Activated CD4-positive, alpha-beta T cell treated with anti-CD3 and anti-CD28 coated beads for 36 hours (primary cell): ENCODE results near the gene CTDSPL. TPM values are rescaled to one million over a fixed set of nuclear protein-coding genes. Genes with fewer than 3 reads are reported as not detected.

Experiments used
- ATAC-seq: fragments of 200-7000 bp; cut with Tn5 transposase; one replicate; pipeline ENCODE4 v1.10.0; 2021; ENCODE audit warnings: mild to moderate bottlenecking, moderate library complexity
- CTCF ChIA-PET: fragments of 350-600 bp; sonication (Branson Sonifier 250); formaldehyde crosslinking; loops from one replicate; lab custom pipeline; 2021; ENCODE audit warnings: antibody characterized with exemption; lab: Charles Lee
- POLR2A ChIA-PET: fragments of 350-600 bp; sonication (Branson Sonifier 250); formaldehyde crosslinking; loops from one replicate; lab custom pipeline; 2021; ENCODE audit warnings: antibody characterized with exemption, inconsistent platforms; lab: Charles Lee
- DNase-seq: peaks from one replicate; pipeline ENCODE4 v3.0.0-alpha.2; 2020
- H3K27ac Mint-ChIP-seq: one replicate; pipeline ENCODE4 v1.8.0; 2021; ENCODE audit warnings: mixed read lengths
- H3K27me3 Mint-ChIP-seq: one replicate; pipeline ENCODE4 v1.8.0; 2021; ENCODE audit warnings: mixed read lengths
- H3K36me3 Mint-ChIP-seq: one replicate; pipeline ENCODE4 v1.8.0; 2021; ENCODE audit warnings: low read depth, mixed read lengths
- H3K4me1 Mint-ChIP-seq: one replicate; pipeline ENCODE4 v1.8.0; 2021; ENCODE audit warnings: mixed read lengths
- H3K4me3 Mint-ChIP-seq: one replicate; pipeline ENCODE4 v1.8.0; 2021; ENCODE audit warnings: mild to moderate bottlenecking, moderate library complexity, mixed read lengths
- H3K9me3 Mint-ChIP-seq: one replicate; pipeline ENCODE4 v1.8.0; 2021; ENCODE audit warnings: low read depth, mixed read lengths
- intact Hi-C, 2 experiments: fragments of 100-400 bp; cut with DNase I in 1 of 2; cut with micrococcal nuclease in 1 of 2; formaldehyde crosslinking; loops; one replicate each; pipeline versions ENCODE4 v1.14.2 to v1.15.1; 2022 to 2024; cut with DNase I, micrococcal nuclease
- total RNA-seq, 2 experiments: library from RNA; stranded (reverse); gene quantifications; one replicate each; pipeline ENCODE4 v1.2.3, GENCODE V29; 2021

Gene CTDSPL
- total RNA-seq, 2 experiments from 2014 or later, result 3.9 to 5.3 TPM

- ChIA-PET CTCF (interaction anchor here (1.6 kb wide), 1 partner anchor 17 kb away, joined by 4 read pairs; no protein-coding TSS in a partner anchor), POLR2A (interaction anchor here (1.3 kb wide), 1 partner anchor 145 kb away, joined by 5 read pairs; the partner anchor contains the start of gene ACAA1)
- H3K9me3 Mint-ChIP-seq, result no peaks in the 10 kb centered on the region
- DNase-seq (no peak), ATAC-seq (no peak)
- H3K27me3 Mint-ChIP-seq, result no peaks in the 10 kb centered on the region
- peaks cover 14% of the 10 kb centered on the region for H3K36me3 Mint-ChIP-seq
- intact Hi-C loops, result no loop called here
- H3K4me3 Mint-ChIP-seq, result no peak overlapping the region
- peaks cover 34% of the 10 kb centered on the region for H3K4me1 Mint-ChIP-seq
- H3K27ac Mint-ChIP-seq, result no peak overlapping the region
Measured at GRCh38 chr3:37991823-37992222, 130.1 kb downstream of the CTDSPL start.

- ATAC-seq (no peak), DNase-seq (no peak)
- Mint-ChIP-seq H3K4me1 (peaks cover 36% of the 10 kb centered on the region), H3K4me3 (no peak overlapping the region), H3K27me3 (no peaks in the 10 kb centered on the region), H3K36me3 (peaks cover 16% of the 10 kb centered on the region), H3K27ac (no peak overlapping the region), H3K9me3 (no peaks in the 10 kb centered on the region)
- CTCF ChIA-PET, result interaction anchor here (1.2 to 1.6 kb wide), 2 partner anchors 9 to 17 kb away, joined by 3 to 4 read pairs; no protein-coding TSS in a partner anchor
- intact Hi-C loops, result no loop called here
- POLR2A ChIA-PET, result interaction anchor here (1.3 kb wide), 1 partner anchor 144 kb away, joined by 5 read pairs; the partner anchor contains the start of gene ACAA1
Measured at GRCh38 chr3:37992271-37993066, 130.8 kb downstream of the CTDSPL start.

DNA sequence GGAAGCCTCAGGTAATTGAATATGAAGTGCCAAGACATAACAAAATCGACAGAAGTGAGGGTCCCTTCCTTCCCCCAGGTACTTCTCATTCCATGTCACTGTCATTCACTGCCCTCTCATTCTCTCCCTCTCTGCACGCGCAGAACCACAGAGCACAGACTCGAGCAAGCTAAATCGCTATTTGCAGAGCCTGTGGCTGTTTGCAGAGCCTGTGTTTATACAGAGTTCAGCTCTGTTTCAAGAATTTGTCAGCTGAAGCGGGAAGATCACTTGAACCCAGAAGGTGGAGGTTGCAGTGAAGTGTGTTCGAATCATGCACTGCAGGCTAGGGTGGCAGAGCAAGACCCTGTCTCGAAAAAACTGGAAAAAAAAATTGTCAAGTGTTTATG is 131.4 kb downstream of the CTDSPL start:
- no peak for DNase-seq
- no peak for ATAC-seq
- Mint-ChIP-seq H3K27me3 (no peaks in the 10 kb centered on the region), H3K4me3 (no peak overlapping the region), H3K4me1 (peaks cover 36% of the 10 kb centered on the region), H3K9me3 (no peaks in the 10 kb centered on the region), H3K27ac (no peak overlapping the region), H3K36me3 (peaks cover 16% of the 10 kb centered on the region)
- ChIA-PET POLR2A (interaction anchor here (1.3 kb wide), 1 partner anchor 144 kb away, joined by 5 read pairs; the partner anchor contains the start of gene ACAA1), CTCF (interaction anchor here (1.2 to 1.6 kb wide), 2 partner anchors 9 to 18 kb away, joined by 3 to 4 read pairs; no protein-coding TSS in a partner anchor)
- intact Hi-C loops, result no loop called here

DNA sequence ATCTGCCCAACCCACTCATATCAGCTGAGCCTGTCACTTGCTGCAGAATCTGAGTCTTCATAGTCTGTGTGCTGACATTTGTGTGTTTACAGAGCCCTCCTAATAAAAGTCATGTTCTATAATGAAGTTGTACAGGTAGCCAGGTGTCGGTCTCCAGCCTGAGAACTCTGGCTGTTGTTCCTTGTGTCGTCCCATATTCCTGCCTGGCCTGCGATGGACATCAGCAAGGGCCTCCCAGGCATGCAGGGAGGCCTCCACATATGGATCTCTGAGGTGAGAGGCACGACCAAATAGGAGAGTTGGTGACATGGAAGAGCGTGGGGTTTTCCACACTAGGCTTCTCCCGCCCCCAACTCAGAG is 131.8 kb downstream of the CTDSPL start:
- POLR2A ChIA-PET, result no interaction called here
- H3K27me3 Mint-ChIP-seq, result no peaks in the 10 kb centered on the region

GRCh38 chr3:37993820-37994638 is 132.3 kb downstream of the CTDSPL start:
- Mint-ChIP-seq H3K36me3 (peaks cover 16% of the 10 kb centered on the region), H3K4me1 (peaks cover 42% of the 10 kb centered on the region), H3K27ac (peak overlapping the region; percentile 96), H3K4me3 (peak overlapping the region; percentile 91), H3K9me3 (no peaks in the 10 kb centered on the region), H3K27me3 (no peaks in the 10 kb centered on the region)
- CTCF ChIA-PET, result interaction anchor here (0.7 to 1.0 kb wide), 2 partner anchors 19 to 155 kb away, joined by 3 to 4 read pairs; no protein-coding TSS in a partner anchor
- intact Hi-C loops, result loop anchor here (1.0 to 2.0 kb wide), 4 partner anchors 44 to 171 kb away; partner anchors contain the start of genes ACAA1 (in 2 of the 2) and OXSR1 (in 1 of the 2)
- peak; percentile 64 for ATAC-seq
- POLR2A ChIA-PET, result no interaction called here
- peak; percentile 86 for DNase-seq

More for the DNA sequence above, 131.8 kb downstream of the CTDSPL start:
- DNase-seq (no peak), ATAC-seq (no peak)
- peaks cover 16% of the 10 kb centered on the region for H3K36me3 Mint-ChIP-seq
- peak overlapping the region; percentile 96 for H3K27ac Mint-ChIP-seq
- H3K4me1 Mint-ChIP-seq, result peaks cover 38% of the 10 kb centered on the region
- H3K4me3 Mint-ChIP-seq, result peak overlapping the region; percentile 91
- CTCF ChIA-PET, result interaction anchor here (1.2 to 1.6 kb wide), 2 partner anchors 10 to 18 kb away, joined by 3 to 4 read pairs; no protein-coding TSS in a partner anchor
- intact Hi-C loops, result no loop called here
- H3K9me3 Mint-ChIP-seq, result no peaks in the 10 kb centered on the region

DNA sequence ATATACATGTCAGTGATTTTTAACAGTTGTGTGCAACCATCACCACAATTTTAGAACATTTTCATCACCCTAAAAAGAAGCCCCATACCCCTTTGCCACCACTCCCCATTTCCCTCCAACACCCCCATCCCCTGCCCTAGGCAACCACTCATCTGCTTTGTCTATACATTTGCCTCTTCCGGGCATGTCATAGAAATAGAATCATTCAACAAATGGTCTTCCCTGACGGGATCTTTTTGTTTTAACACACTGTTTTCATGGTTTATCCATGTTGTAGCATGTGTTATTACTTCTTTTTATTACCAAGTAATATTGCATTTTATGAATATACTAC is 132.9 kb downstream of the CTDSPL start:
- Mint-ChIP-seq H3K9me3 (no peaks in the 10 kb centered on the region), H3K27me3 (no peaks in the 10 kb centered on the region), H3K4me1 (peaks cover 48% of the 10 kb centered on the region), H3K36me3 (peaks cover 18% of the 10 kb centered on the region), H3K27ac (peak overlapping the region; percentile 96), H3K4me3 (peak overlapping the region; percentile 91)
- intact Hi-C loops, result loop anchor here (1.0 to 2.0 kb wide), 4 partner anchors 44 to 171 kb away; partner anchors contain the start of genes ACAA1 (in 2 of the 2) and OXSR1 (in 1 of the 2)
- DNase-seq (no peak), ATAC-seq (peak; percentile 11)
- CTCF ChIA-PET, result interaction anchor here (0.7 to 1.0 kb wide), 2 partner anchors 20 to 155 kb away, joined by 3 to 4 read pairs; no protein-coding TSS in a partner anchor
- POLR2A ChIA-PET, result no interaction called here

GRCh38 chr3:37995652-37996641 is 134.3 kb downstream of the CTDSPL start:
- ATAC-seq (no peak), DNase-seq (no peak)
- Mint-ChIP-seq H3K9me3 (no peaks in the 10 kb centered on the region), H3K36me3 (peaks cover 20% of the 10 kb centered on the region), H3K4me1 (peaks cover 49% of the 10 kb centered on the region), H3K27ac (peak overlapping the region; percentile 96), H3K27me3 (no peaks in the 10 kb centered on the region), H3K4me3 (peak overlapping the region; percentile 91)
- intact Hi-C loops, result loop anchor here in 1 of 2 experiments (2.0 kb wide), 1 partner anchor 141 kb away; the partner anchor contains the start of gene ACAA1
- ChIA-PET CTCF (interaction anchor here (0.6 to 3.0 kb wide), 18 partner anchors 7 to 169 kb away, joined by 3 to 18 read pairs (median 3); partner anchors contain the start of genes ACAA1 and OXSR1), POLR2A (interaction anchor here (0.6 to 1.0 kb wide), 2 partner anchors 30 to 169 kb away, joined by 3 to 4 read pairs; partner anchors contain the start of gene OXSR1)

DNA sequence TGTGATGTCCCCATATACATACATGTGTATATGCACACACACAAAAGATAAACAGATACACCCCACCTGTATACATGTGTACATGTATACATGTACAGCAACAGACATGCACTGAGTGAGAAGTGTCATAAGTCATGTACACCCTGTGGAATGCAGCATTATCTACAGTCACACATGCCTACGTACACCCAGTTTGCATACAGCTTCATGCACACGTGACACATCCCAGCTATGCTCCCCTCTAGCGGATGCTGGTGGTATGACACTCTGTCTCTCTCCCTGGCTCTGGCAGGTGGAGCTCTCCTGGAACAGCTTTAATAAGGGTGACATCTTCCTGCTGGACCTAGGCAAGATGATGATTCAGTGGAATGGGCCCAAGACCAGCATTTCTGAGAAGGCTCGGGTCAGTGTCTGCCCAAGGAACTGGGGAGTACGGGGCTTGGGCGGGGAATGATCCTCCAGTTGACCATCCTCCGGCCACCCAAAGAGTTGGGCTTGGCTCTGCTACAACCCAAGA is 135.2 kb downstream of the CTDSPL start:
- peaks cover 22% of the 10 kb centered on the region for H3K36me3 Mint-ChIP-seq
- H3K4me1 Mint-ChIP-seq, result peaks cover 49% of the 10 kb centered on the region
- POLR2A ChIA-PET, result interaction anchor here (1.0 kb wide), 1 partner anchor 168 kb away, joined by 4 read pairs; the partner anchor contains the start of gene OXSR1
- DNase-seq (peak; percentile 92), ATAC-seq (peak; percentile 57)
- H3K4me3 Mint-ChIP-seq, result no peak overlapping the region
- CTCF ChIA-PET, result interaction anchor here (0.7 to 3.0 kb wide), 17 partner anchors 8 to 168 kb away, joined by 3 to 18 read pairs (median 3); partner anchors contain the start of genes ACAA1 and OXSR1
- H3K27ac Mint-ChIP-seq, result peak overlapping the region; percentile 96
- no peaks in the 10 kb centered on the region for H3K9me3 Mint-ChIP-seq
- no peaks in the 10 kb centered on the region for H3K27me3 Mint-ChIP-seq
- intact Hi-C loops, result loop anchor here in 1 of 2 experiments (1.0 kb wide), 1 partner anchor 23 kb away; no protein-coding TSS in a partner anchor

- intact Hi-C loops, result loop anchor here in 1 of 2 experiments (1.0 kb wide), 1 partner anchor 23 kb away; no protein-coding TSS in a partner anchor
- POLR2A ChIA-PET, result interaction anchor here (1.0 to 1.3 kb wide), 2 partner anchors 25 to 167 kb away, joined by 3 to 4 read pairs; partner anchors contain the start of gene OXSR1
- peaks cover 49% of the 10 kb centered on the region for H3K4me1 Mint-ChIP-seq
Measured at GRCh38 chr3:37997342-37997741, 135.7 kb downstream of the CTDSPL start.

More at GRCh38 chr3:37997342-37997741, 135.7 kb downstream of the CTDSPL start:
- DNase-seq (no peak), ATAC-seq (no peak)
- Mint-ChIP-seq H3K36me3 (peaks cover 25% of the 10 kb centered on the region), H3K27me3 (no peaks in the 10 kb centered on the region), H3K27ac (peak overlapping the region; percentile 96), H3K9me3 (no peaks in the 10 kb centered on the region), H3K4me3 (no peak overlapping the region)
- CTCF ChIA-PET, result interaction anchor here (0.7 to 3.0 kb wide), 17 partner anchors 8 to 142 kb away, joined by 3 to 18 read pairs (median 3); partner anchors contain the start of gene ACAA1
